Ovary (tissue), 3 donors: Measurements from ENCODE around the gene MEDAG.

Experiments used
- CTCF ChIP-seq, 3 donors: fragments of 450-650 bp in 2 of 3; fragments of 200-600 bp in 1 of 3; IDR thresholded peaks; one replicate each; pipeline versions ENCODE4 v1.5.1 to v1.8.0; 2016 to 2022; ENCODE audit warnings: antibody characterized with exemption in 3 of 3, mild to moderate bottlenecking in 1 of 3
- EP300 ChIP-seq: sonication (generic); formaldehyde crosslinking; IDR thresholded peaks from one replicate; pipeline ENCODE4 v1.6.1; 2017; ENCODE audit warnings: antibody characterized with exemption
- POLR2A ChIP-seq: fragments of 450-650 bp; IDR thresholded peaks from one replicate; pipeline ENCODE4 v1.6.1; 2017; ENCODE audit warnings: antibody characterized with exemption, mild to moderate bottlenecking, moderate library complexity
- donor health status: DM: no; HTN: no; CAD: no.

- TF ChIP-seq CTCF (IDR thresholded peaks at IDR 0.05) = no peak
- TF ChIP-seq POLR2A = no peak
- no peak for TF ChIP-seq EP300
Observed at GRCh38 chr13:30959678-30960077, 53.6 kb downstream of the MEDAG start.
